ENCODE results near the gene SLX9.

DNA sequence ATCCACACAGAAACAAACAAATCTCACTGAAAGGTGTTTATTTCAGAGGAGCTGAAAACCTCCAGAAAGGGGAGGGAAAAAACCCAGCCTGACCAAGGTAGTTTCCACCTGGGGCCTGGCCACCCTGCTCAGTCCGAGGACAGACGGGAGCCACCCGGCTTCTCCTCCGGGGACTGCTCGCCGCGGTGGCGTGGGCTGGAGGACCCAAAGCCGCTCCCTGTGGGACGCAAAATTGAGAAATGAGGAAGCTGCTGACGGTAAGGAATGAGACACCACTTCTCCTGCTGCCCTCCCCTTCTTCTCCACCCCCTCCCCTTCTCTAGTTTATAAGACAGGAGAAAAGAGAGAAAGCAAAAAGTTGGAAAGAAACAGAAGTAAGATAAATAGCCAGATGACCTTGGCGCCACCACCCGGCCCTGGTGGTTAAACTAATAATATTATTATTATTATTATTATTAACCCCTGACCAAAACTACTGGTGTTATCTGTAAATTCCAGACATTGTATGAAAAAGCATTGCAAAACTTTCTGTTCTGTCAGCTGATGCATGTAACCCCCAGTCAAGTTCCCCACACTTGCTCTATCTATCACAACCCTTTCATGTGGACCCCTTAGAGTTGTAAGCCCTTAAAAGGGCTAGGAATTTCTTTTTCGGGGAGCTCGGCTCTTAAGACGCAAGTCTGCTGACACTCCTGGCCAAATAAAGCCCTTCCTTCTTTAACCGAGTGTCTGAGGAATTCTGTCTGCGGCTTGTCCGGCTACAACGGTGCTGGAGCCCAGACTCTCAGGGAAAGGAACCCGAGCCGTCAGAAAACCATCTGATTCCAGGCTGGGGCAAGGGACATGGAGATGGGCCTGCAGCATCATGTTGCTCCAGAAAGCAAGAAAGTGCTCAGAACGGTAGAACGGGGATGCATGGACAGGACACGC, 31.6 kb upstream of the SLX9 start:
- TF ChIP-seq CTCF (conservative IDR thresholded peaks at IDR 0.05 in 1 of 2, IDR thresholded peaks at IDR 0.05 in 1 of 2; ENCODE audit: extremely low read depth in 1 of 2, insufficient read depth in 1 of 2, low read depth in 1 of 2, low read length in 2 of 2) (no peak), EZH2 (IDR thresholded peaks at IDR 0.05; ENCODE audit: borderline replicate concordance, low read length) (no peak)
